ENCODE measurements around the gene SLC46A3. TPM values are rescaled to one million over a fixed set of nuclear protein-coding genes. Genes with fewer than 3 reads are reported as not detected.

Gene SLC46A3
- total and polyA plus RNA-seq, 2 of the 13 experiments (the other 11 are each of a cell fraction or from before 2014, with no cell fraction given): not detected

DNA sequence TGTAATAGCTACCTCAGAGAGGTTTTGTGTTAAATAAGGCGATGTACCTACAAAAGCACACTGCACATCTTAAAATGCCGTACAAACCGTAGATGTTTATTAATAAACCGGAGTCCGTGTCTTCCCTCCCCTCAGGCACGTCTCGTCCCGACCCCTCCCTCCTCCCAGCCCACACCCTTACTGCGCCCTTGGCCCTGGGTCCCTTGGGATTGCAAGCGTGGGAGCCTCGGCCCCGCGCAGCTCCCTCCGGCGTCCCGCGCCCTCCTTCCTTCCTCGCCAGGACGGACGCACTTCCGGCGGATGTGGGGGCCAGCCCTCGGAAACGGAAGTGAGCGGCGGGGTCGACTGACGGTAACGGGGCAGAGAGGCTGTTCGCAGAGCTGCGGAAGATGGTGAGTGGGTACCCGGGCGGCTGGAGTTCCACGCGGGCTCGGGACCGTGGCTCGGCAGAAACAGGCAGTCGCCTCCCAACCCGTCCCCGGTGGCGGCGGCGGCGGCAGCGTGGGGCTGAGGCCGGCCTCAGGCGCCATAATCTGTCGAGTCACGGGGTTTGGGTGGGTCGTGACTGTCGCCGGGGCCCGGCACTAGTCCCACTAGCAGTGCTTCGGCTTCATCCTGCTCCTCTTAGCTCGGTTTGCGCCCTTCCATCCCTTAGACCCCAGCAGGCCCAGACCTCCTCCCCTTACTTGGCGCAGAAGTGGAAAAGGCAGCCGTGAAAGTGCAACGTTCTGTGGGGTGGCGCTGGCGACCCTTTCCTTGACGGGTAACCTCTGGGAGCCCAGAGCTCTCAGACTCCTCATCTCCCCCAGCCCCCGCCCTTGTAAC, 59.8 kb downstream of the SLC46A3 start, which contains the start of gene POMP (continued):
- TF ChIP-seq TEAD3 (CRISPR knock-in tag; optimal IDR thresholded peaks at IDR 0.05; ENCODE audit: borderline replicate concordance) (no peak), THYN1 (CRISPR knock-in tag; IDR thresholded peaks at IDR 0.05; ENCODE audit: borderline replicate concordance, low read depth) (no peak), ZKSCAN1 (IDR thresholded peaks at IDR 0.05; ENCODE audit: low read length) (no peak), AGO1 (IDR thresholded peaks at IDR 0.05; ENCODE audit: low read depth, low read length, poor library complexity, severe bottlenecking) (peak; percentile 43), ELF4 (CRISPR knock-in tag; IDR thresholded peaks at IDR 0.05; ENCODE audit: borderline replicate concordance) (no peak), ZFP1 (CRISPR knock-in tag; IDR thresholded peaks at IDR 0.05) (no peak), ZNF143 (CRISPR knock-in tag; IDR thresholded peaks at IDR 0.05) (peak; percentile 42; the same call in 1 of the 2 replicates), NFKB2 (CRISPR knock-in tag; IDR thresholded peaks at IDR 0.05; ENCODE audit: borderline replicate concordance) (no peak; the same call in 1 of the 2 replicates), ZNF773 (CRISPR knock-in tag; IDR thresholded peaks at IDR 0.05; ENCODE audit: borderline replicate concordance) (no peak; the same call in 1 of the 2 replicates), NFRKB (IDR thresholded peaks at IDR 0.05) (no peak), MBNL3 (CRISPR knock-in tag; conservative IDR thresholded peaks at IDR 0.05) (no peak), ZSCAN31 (CRISPR knock-in tag; IDR thresholded peaks at IDR 0.05; ENCODE audit: low read depth) (peak; percentile 89), ZNF569 (CRISPR knock-in tag; IDR thresholded peaks at IDR 0.05; ENCODE audit: borderline replicate concordance) (no peak), ZNF816 (CRISPR knock-in tag; IDR thresholded peaks at IDR 0.05; ENCODE audit: borderline replicate concordance) (peak; percentile 84; the same call in 1 of the 2 replicates), RBFOX2 (IDR thresholded peaks at IDR 0.05; ENCODE audit: low read depth, low read length) (peak; percentile 99), MED8 (CRISPR knock-in tag; IDR thresholded peaks at IDR 0.05; ENCODE audit: insufficient replicate concordance) (no peak), ZNF263 (CRISPR knock-in tag; IDR thresholded peaks at IDR 0.05) (peak; percentile 16; the same call in 1 of the 2 replicates), KLF9 (CRISPR knock-in tag; IDR thresholded peaks at IDR 0.05; ENCODE audit: low read depth) (no peak)
- TF ChIP-seq, protein P1, sequence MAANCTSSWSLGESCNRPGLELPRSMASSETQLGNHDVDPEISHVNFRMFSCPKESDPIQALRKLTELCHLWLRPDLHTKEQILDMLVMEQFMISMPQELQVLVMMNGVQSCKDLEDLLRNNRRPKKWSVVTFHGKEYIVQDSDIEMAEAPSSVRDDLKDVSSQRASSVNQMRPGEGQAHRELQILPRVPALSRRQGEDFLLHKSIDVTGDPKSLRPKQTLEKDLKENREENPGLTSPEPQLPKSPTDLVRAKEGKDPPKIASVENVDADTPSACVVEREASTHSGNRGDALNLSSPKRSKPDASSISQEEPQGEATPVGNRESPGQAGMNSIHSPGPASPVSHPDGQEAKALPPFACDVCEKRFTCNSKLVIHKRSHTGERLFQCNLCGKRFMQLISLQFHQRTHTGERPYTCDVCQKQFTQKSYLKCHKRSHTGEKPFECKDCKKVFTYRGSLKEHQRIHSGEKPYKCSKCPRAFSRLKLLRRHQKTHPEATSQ (CRISPR knock-in tag; IDR thresholded peaks at IDR 0.05; ENCODE audit: borderline replicate concordance): no peak
- TF ChIP-seq, protein P2, sequence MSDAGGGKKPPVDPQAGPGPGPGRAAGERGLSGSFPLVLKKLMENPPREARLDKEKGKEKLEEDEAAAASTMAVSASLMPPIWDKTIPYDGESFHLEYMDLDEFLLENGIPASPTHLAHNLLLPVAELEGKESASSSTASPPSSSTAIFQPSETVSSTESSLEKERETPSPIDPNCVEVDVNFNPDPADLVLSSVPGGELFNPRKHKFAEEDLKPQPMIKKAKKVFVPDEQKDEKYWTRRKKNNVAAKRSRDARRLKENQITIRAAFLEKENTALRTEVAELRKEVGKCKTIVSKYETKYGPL (CRISPR knock-in tag; IDR thresholded peaks at IDR 0.05): no peak
- TF ChIP-seq, protein P3, sequence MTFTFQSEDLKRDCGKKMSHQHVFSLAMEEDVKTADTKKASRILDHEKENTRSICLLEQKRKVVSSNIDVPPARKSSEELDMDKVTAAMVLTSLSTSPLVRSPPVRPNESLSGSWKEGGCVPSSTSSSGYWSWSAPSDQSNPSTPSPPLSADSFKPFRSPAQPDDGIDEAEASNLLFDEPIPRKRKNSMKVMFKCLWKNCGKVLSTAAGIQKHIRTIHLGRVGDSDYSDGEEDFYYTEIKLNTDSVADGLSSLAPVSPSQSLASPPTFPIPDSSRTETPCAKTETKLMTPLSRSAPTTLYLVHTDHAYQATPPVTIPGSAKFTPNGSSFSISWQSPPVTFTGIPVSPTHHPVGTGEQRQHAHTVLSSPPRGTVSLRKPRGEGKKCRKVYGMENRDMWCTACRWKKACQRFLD (CRISPR knock-in tag; IDR thresholded peaks at IDR 0.05; ENCODE audit: borderline replicate concordance): no peak
- TF ChIP-seq, protein P4, sequence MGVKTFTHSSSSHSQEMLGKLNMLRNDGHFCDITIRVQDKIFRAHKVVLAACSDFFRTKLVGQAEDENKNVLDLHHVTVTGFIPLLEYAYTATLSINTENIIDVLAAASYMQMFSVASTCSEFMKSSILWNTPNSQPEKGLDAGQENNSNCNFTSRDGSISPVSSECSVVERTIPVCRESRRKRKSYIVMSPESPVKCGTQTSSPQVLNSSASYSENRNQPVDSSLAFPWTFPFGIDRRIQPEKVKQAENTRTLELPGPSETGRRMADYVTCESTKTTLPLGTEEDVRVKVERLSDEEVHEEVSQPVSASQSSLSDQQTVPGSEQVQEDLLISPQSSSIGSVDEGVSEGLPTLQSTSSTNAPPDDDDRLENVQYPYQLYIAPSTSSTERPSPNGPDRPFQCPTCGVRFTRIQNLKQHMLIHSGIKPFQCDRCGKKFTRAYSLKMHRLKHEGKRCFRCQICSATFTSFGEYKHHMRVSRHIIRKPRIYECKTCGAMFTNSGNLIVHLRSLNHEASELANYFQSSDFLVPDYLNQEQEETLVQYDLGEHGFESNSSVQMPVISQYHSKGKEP (CRISPR knock-in tag; IDR thresholded peaks at IDR 0.05): no peak
